CD4-positive, alpha-beta T cell treated with Interleukin-12 subunit alpha and Interleukin-12 subunit beta, for 1 hour (primary cell): Measurements from ENCODE around the gene SEC61B.
A peak's percentile ranks its signal among the peaks of the same experiment; 100 is the strongest.

Source experiments
- DNase-seq: peaks from one replicate; pipeline ENCODE4 v3.0.0-alpha.2; 2020

SEC61B gene

DNA sequence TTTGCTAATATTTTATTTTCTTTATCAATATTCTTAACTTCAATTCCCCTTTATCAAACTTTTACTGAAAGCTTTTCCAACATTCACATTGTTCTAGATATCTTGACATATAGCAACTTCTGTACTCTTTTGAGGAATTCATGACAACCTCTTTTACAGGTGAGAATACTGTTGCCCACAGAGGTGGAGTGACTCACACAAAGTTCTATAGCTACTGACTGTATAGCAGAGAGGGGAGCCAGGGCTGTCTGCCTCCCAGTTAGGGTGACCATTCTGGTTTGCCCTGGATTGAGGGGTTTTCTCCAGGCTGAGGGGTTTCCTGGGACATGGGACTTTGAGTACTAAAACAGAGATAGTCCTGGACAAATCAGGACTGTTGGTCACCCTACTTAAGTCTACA, 16.2 kb downstream of the SEC61B start:
- no peak for DNase-seq

DNA sequence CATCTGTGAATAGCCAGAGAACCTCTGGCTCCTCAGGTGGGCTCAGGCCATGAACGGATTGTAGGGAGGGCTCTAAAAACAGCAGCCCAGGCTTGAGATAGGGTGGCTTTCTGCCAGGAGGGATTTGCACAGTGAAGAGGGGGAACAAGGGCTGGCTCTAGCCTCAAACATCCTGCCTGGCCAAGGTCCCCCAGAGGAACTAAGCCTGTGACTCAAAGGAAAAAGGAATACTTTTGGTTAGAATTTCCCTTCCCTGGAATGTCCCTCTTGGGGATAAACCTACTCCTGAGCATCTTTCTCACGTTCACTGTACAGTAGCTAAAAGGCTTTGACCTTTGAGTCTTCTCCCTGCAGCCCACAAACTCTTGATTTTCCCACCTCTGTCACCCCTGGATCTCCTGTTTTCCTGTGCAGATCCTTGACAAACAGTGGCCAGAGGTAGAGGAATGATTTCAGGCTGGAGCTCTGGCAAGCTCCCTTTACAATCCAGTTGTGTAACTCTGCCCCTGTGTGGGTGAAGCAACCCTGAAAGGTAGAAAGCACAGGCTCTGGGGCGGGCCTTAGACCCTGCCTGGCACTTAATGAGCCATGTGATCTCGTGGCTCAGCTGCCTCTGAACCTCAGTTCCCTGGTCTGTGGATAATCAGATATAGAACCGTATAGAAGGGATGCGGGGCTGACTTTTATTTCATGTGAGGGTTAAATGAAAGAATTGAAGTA, 17.4 kb downstream of the SEC61B start:
- no peak for DNase-seq

DNA sequence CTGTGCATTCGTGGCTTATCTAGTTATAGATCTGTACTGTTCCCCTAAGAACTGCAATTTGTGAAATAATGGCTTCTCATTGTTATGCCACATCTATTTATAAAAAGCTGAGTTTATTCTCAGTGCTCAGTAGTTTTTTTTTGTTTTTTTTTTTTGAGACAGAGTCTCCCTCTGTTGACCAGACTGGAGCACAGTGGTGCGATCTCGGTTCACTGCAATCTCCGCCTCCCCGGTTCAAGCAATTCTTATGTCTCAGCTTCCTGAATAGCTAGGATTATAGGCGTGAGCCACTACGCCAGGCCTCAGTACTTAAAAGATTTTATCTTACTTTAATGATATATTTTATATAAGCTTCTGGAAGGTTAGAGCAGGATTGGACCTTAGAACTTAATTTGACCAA, 19.0 kb downstream of the SEC61B start:
- no peak for DNase-seq

DNA sequence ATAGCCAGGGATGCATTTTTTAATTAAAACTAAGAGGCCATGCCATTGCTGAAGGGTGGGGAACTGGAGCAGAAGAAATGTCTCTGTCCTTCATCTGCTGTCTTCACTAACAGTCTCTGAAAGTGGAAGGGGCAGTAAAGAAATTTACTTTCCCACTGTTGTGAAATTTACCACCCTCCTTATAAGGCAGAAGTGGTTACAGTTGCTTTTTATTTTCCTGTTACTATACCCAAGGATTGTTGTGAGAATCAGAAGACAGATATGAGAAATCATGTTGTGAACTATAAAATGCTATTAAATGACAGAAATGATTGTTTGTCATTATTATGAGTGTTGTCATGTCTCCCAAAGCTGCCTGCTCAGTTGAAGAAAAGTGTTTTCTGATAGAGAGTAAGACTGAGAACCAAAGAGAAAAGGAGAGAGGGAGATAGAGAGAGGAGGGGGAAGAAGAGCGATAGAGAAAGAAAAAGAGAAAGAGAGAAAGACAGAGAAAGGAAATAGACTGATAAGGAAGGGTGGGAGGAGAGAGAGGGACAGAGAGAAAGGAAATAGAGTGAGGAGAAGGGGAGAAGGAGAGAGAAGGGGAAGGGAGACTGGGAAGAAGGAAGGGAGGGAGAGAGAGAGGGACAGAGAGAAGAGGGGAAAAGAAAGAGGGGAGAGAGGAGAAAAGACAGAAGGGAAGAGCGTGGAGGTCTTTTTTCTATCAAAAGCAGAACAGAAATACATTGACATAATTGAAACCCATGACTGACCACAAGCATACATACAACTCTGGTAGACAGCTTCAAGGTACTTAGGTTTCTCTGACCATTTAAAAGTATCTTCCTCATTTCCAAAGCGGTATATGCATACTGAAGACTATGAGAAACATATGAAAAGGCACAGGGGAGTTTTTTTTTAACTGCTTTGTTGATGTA, 22.5 kb downstream of the SEC61B start:
- DNase-seq, result no peak

DNA sequence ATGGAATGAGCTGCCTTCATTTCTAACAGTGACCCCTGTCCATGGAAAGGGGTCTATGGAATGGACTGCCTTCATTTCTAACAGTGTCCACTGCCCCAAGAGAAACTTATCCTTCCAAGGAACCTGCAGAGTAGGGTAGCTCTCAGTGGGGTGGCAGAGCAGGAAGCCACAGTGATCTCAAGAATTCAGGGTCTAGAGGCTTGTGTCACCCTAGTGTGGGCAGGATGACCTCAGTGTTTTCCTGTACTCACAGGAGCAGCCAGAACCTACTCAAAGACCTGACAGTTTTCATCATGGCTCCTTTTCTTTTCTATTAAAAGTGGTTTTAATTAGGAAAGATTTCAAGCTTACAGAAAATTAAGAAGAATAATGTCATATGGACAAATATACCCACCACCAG, 27.5 kb downstream of the SEC61B start:
- no peak for DNase-seq

DNA sequence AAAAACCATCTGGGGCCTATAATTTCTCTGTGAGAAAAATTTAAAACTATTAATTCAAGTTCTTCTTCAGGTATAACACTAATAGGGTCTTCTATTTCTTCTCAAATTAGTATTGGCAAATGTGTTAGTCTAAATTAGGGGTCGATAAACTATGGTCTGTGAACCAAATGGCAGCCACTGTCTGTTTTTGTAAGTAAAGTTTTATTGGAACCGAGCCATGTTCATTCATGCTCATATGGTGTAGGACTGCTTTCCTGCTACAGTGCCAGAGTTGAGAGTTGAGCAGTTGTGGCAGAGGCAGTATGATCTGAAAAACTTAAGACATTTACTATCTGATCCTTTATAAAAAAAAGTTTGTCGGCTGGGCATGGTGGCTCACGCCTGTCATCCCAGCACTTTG, 29.1 kb downstream of the SEC61B start:
- no peak for DNase-seq

DNA sequence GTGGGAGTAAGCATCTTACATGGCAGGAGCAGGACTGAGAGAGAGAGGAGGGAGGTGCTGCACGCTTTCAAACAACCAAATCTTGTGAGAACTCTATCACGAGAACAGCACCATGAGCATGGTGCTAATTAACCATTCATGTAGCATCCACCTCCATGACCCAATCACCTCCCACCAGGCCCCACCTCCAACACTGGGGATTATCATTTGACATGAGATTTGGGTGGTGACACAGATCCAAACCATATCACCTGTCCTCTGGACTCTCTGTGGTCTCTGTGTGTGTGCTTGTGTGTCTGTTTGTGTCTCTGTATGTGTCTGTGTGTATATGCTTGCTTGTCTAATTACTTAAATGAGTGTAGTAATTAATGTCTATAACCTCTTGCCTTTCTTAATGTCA, 31.1 kb downstream of the SEC61B start:
- DNase-seq, result no peak

DNA sequence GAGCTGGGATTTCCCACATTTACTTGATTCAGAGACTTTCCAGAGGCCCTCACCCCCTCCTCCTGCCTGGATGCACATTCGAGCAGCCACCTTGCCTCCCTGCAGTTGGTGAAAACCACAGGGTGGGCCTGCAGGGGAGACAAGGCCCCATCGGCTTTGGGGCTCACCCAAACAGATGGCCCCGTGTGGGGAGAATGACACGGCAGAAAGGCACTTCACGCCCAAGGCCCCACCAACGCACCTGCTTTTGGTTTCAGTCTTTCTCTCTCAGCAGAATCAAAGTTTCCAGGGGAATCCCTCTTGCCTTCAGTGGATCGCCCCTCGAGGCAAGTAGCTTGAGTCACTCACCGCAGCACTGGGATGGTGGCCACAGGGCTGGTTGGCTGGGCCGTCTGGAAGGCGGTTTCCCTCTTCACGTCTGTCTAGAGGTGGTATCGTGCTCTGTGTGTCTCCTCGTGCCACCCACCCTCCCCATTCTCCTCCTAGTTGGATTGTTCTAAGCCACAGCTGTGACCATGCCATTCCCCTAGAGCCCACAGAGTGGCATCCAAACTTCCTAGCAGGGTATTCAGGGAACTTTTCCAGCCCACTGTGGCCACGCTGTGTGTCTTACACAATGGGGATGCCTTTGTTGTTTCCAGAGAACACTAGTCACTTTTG, 31.8 kb downstream of the SEC61B start:
- peak; percentile 51 for DNase-seq

DNA sequence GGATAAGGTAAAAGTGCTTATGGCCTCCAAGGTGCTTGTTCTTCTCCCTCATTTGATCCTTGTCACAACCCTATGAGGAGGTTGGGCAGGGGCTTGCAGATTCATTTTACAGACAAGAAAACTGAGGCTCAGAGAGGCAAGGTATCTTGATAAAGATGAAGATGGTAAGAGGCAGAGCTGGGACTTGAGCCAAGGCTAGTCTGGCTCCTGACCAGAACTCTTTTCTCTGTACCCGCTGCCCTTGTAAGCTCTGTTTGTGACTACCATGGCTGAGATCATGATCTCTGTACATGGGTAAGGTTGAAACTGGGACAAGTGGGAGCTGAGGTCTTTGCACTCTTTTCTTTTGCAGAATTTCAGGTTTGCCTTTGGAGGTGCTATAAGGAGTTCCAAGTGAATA, 33.6 kb downstream of the SEC61B start:
- DNase-seq, result no peak

DNA sequence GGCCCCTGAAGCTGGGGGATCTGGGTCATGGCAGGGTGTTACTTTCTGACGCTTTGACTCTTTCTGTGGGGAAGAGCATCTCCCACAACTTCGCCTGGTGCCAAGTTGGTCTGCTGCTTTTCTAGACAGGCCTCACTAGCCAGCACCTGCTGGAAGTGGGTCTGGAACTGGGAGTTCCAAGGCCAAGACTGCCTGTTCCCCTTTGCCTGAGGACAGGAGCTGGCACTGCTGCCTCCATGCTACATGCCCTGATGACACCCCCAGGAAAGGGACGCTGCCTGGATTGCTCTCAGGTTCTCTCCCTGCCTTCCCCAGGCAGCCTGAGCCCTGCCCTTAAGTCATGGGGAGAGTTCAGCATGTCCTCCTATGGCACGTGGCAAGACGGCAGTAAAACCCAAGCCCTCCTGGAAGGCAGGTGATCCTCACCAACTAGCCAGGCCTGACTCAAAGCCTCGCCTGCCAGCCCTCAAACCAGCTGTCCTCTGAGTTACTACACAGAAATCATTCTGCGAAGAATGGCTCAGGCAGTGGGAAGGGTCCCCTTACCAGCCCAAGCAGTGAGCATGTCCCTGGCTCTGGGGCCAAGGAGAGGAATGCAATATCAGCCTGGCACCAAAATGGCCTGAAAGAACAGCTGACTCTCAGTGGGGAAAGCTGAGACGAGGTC, 35.8 kb downstream of the SEC61B start:
- no peak for DNase-seq

DNA sequence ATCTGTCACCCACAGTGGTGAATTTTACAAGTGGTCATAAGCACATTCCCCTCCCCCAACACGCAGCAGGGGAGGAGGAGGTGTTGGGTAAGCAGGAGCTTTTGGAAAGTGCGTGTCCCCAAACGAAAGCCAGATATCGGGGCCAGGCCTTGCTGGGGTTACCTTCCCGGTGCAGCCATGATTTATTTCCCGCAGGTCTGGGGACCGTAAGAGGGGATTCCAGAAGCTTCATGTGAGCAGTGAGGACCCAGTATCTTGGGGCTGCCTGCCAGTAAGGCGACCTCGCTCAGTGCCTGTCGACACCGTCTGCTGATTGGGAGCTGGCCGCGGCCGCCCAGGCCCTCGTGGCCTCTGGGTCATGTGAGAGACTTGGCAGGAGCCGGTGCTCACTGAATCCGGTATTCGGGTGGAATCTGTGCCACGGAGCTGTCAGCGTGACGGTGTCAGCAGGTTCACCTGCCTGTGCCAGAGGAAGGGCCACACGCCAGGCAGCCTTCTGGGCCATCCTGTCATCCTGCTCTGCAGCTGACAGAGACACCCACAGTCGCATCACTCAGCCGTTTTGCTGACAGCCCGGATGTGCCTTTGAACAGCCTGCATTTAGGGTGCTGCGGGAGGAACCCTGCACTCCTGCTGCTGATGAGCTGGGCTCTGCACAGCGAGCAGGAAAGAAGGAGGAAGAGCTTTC, 37.3 kb downstream of the SEC61B start:
- peak; percentile 44 for DNase-seq

DNA sequence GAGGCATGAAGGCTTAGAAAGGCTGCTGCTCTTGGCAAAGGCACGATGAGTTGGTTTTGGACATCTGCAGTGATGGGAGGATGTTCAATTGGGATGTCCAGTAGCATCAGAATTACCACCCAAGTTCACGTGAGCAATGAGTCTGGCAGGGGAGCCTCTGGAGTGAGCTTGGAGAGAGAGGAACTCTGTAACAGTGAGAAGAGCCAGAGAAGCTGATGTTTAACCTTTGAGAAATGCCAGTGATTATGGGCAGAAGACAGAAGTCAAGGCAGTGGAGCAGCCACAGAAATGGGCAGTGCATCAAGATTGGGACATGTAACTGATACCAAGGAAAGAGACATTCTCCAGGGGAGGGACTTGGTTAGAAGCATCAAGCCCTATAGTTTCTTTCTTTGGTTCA, 39.8 kb downstream of the SEC61B start:
- DNase-seq, result no peak

DNA sequence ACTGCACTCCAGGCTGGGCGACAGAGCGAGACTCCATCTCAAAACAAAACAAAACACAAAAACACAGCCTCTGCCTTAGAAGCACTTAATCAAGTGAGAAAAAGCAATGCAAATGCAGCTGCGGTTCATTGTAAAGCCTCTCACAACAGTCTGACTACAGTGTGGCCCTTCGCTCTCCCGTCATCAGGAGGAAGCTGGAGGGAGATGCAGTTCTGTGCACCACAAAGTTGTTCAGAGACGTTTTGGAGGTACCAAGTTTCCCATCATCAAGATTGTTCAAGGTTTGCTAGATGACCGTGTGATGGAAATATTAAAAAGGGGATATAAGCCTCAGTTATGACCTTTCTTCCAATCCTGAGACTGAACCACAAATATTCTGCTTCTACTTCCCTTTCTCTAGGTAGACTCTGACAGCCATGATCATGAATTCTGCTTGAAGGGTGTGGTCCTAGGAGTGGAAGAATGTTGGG, 40.9 kb downstream of the SEC61B start:
- DNase-seq, result no peak

DNA sequence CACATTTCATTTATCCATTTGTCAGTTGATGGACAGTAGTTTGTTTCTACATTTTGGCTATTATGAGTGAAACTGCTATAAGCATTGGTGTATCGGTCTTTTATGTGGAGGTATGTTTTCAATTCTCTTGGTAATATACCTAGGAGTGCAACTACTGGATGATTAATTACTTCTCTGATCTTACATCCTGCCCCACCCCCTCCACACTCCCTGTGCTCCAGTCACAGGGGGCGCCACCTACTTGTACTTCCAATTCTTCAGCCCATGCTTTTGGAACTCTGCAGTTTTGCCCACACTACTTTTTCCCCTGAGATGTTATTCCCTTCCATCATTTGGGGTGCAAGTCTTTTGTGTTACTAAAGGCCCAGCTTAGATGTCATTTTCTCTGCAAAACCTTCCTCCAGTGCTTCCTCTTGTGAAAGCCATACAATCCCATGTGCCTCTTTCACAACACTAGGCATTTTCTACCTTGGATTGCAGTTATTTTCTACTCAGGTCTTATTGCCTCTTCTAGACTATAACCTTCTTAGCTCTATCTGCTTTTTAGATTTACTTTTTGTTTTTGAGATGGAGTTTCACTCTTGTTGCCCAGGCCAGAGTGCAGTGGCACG, 42.1 kb downstream of the SEC61B start:
- DNase-seq, result no peak

DNA sequence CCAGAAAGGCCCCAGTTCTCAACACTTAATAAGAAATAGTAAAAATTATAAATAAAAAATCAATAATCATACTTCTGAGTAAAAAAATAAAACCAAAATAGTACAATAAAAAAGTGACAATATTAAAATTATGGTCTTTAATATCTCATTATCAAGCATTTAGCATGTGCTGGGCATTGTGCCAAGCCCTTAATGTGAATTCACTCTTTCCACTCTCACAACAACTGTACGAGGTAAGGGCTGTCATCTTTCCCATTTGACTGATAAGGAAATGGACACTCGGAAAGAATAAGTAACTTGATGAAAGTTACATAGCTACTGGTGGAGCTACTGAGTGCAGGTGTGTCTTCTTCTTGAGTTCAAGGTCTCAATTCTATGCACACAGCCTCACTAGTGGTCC, 43.6 kb downstream of the SEC61B start:
- no peak for DNase-seq

DNA sequence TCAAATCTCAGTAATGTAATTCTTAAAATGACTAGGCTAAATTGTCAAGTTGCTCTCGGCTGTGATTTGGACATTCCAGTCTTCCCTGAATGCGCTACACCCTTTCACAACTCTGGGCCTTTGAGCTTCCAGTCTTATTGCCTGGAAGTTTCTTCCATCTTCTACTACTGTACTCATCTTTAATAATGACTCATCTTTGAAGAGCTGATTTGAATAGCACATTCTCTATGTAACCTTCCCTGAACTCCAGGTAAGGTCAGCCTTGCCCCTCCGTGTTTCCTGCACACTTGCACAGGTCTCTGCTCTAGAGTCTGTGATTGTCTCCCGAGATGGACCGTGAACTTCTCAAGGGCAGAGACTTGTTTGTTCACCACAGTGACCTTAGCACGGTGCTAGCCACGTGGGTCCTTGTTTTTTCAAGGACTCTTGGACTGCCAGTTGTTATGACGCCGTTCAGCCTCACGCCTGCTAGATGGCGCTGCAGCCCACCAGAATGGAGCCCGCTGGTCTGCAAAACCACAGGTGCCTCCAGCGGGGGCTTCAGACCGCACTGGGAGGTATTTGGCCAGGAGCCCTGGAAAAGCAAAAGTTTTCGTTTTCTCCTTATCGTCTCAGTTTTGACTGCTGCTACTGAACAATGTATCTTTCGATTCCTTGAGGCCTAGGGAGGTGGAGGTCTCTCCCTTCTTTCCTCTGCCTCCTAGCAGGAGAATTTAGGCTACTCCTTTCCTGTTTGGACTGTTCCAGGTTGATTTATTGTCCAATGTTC, 44.4 kb downstream of the SEC61B start:
- DNase-seq, result peak; percentile 57

DNA sequence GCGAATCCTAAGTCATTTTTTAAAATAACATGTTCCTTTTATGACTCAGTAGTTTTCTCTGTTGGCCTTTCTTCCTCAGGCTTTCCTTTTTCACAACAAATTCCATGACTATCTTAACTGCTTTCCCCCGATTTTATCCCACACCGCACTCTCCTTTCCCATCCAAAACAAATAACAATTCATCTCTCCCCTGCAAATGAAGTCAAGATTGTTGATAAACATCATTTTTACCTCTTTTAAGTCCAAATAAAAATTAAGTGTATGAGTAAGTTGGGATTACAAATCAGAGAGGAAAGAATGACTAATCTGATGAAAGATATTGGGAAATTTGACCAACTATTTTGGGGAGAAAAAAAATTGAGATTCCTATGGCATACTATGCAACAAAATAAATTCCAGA, 47.3 kb downstream of the SEC61B start:
- no peak for DNase-seq

DNA sequence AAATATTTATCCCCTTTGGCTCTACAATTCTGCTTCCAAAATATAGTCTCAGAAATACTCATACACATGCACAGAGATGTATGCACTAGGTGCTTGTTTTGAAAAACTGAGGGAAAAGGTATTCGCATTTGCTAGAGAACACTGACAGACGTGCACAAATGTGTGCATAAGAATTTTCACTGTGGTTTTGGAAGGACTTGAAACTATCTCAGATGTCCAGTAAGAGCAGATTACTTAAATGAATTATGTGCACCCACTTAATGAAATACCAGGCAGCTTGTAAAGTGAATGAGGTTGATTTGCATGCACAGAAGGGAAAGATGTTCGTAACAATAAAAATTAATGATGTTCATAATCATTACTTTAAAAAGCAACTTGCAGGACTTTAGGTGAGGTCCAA, 48.4 kb downstream of the SEC61B start:
- no peak for DNase-seq

DNA sequence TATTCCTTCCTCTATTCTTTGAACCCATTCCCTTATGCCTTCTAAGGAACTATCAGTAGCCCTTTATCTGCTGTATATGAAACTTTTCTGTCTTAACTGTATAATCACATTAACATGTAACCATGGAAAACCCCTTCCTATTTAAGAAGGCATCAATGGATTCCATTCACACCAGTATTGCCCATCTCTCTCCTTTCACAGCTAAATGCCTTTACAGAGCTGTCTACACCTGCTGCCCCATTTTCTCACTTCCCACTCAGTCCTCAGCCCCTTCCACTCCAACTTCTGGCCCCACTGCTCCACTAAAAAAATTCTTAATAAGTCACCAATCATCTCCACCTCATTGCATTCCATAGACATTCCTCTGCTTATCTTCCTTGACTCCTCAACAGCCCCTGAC, 50.8 kb downstream of the SEC61B start:
- no peak for DNase-seq

DNA sequence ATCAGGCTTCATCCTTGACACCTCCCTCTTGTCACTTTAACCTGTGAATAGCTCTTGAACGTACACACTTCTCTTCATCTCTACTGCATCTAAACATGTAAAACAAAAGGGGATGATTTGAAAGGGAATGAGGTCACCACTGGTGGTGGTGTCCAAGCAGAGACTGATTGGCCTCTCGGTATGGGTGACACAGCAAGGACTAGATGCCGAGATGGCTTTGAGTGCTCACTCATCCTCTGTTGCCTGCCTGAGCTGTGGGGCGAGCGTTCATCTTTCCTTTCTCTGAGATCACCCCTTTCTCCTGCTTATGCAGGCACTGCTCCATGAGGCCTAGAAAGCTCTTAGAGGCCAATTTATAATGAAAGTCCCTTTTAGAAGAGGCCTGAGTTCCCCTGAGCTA, 51.9 kb downstream of the SEC61B start:
- DNase-seq, result no peak

DNA sequence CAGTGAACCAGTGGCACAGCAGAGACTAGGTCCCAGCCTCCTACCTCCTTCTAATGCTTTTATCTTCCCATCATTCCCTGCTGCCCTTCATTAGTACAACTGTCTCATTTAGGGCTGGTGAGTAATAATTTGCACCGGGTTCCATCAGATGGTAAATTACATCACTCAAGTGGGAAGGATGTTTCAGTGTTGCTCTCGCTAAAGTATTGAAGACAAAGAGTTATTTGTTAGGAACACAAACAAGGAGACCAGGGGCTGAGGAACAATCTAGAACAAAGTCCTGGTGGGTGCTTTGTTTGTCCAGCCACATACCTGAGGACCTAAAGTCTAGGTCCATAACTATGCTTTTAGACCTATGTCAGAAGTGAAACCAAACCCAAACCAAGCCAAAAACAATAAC, 52.4 kb downstream of the SEC61B start:
- no peak for DNase-seq
